HCT116 (cell line): Measurements from ENCODE around the gene CCDC146.

Experiments used
- CEBPB ChIP-seq: IDR thresholded peaks from 2 replicates; pipeline ENCODE4 v1.6.1; 2012; ENCODE audit warnings: low read depth
- EZH2 ChIP-seq: fragments of 200-600 bp; sonication (generic); IDR thresholded peaks from 2 replicates; pipeline ENCODE4 v1.6.1; 2017; ENCODE audit warnings: antibody characterized with exemption, mixed run types
- POLR2A ChIP-seq: IDR thresholded peaks from 2 replicates; pipeline ENCODE4 v1.7.0; 2011; ENCODE audit warnings: borderline replicate concordance; ENCODE audit not compliant: insufficient read depth, insufficient read length; ENCODE audit errors: extremely low read depth
- POLR2AphosphoS5 ChIP-seq: IDR thresholded peaks from 2 replicates; pipeline ENCODE4 v1.6.1; 2011; ENCODE audit warnings: mild to moderate bottlenecking, low read depth, low read length, moderate library complexity
- REST ChIP-seq: IDR thresholded peaks from 2 replicates; pipeline ENCODE4 v1.6.1; 2012; ENCODE audit warnings: low read depth
- SRF ChIP-seq: IDR thresholded peaks from 2 replicates; pipeline ENCODE4 v1.6.1; 2012; ENCODE audit warnings: low read depth
- YY1 ChIP-seq: IDR thresholded peaks from 2 replicates; pipeline ENCODE4 v1.6.1; 2011; ENCODE audit warnings: low read length, low read depth, moderate library complexity, mild to moderate bottlenecking; ENCODE audit not compliant: insufficient replicate concordance; ENCODE audit errors: extremely low read depth
- ZNF274 ChIP-seq: fragments of 200-500 bp; sonication (Bioruptor generic); IDR thresholded peaks from 2 replicates; pipeline ENCODE4 v1.6.1; 2014; ENCODE audit warnings: mild to moderate bottlenecking, low read depth, low read length, inconsistent platforms
- TF ChIP-seq, protein P1 (sequence below), 3 experiments: fragments of 200-600 bp in 1 of 3; sonication (generic) in 1 of 3; IDR thresholded peaks in 2 of 3; conservative IDR thresholded peaks in 1 of 3; 2 replicates each; pipeline ENCODE4 v1.5.1; 2012 to 2017; ENCODE audit warnings: low read depth in 2 of 3, low read length in 2 of 3, antibody characterized with exemption in 1 of 3, borderline replicate concordance in 1 of 3, control low read depth in 1 of 3, mild to moderate bottlenecking in 1 of 3, mixed read lengths in 1 of 3, mixed run types in 1 of 3, moderate library complexity in 1 of 3; ENCODE audit not compliant: insufficient read depth in 1 of 3

- TF ChIP-seq CEBPB, result no peak
- TF ChIP-seq POLR2A, result no peak
- TF ChIP-seq EZH2, result no peak
- TF ChIP-seq, protein P1, sequence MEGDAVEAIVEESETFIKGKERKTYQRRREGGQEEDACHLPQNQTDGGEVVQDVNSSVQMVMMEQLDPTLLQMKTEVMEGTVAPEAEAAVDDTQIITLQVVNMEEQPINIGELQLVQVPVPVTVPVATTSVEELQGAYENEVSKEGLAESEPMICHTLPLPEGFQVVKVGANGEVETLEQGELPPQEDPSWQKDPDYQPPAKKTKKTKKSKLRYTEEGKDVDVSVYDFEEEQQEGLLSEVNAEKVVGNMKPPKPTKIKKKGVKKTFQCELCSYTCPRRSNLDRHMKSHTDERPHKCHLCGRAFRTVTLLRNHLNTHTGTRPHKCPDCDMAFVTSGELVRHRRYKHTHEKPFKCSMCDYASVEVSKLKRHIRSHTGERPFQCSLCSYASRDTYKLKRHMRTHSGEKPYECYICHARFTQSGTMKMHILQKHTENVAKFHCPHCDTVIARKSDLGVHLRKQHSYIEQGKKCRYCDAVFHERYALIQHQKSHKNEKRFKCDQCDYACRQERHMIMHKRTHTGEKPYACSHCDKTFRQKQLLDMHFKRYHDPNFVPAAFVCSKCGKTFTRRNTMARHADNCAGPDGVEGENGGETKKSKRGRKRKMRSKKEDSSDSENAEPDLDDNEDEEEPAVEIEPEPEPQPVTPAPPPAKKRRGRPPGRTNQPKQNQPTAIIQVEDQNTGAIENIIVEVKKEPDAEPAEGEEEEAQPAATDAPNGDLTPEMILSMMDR (IDR thresholded peaks at IDR 0.05 in 2 of 3, conservative IDR thresholded peaks at IDR 0.05 in 1 of 3; ENCODE audit: borderline replicate concordance in 1 of 3, insufficient read depth in 1 of 3, low read depth in 2 of 3, low read length in 2 of 3), result no peak
- no peak for TF ChIP-seq POLR2AphosphoS5
- no peak for TF ChIP-seq SRF
- no peak for TF ChIP-seq YY1
- no peak for TF ChIP-seq ZNF274
- no peak for TF ChIP-seq REST
Measured at GRCh38 chr7:77318019-77318418, 195.6 kb downstream of the CCDC146 start.
